ENCODE data around the gene SAAL1. TPM values are rescaled to one million over a fixed set of nuclear protein-coding genes. Genes with fewer than 3 reads are reported as not detected.

SAAL1 gene
- total and polyA plus RNA-seq, 2 donors (not counting 1 experiment from before 2014, with no cell fraction given), result 12.8 to 35.2 TPM

DNA sequence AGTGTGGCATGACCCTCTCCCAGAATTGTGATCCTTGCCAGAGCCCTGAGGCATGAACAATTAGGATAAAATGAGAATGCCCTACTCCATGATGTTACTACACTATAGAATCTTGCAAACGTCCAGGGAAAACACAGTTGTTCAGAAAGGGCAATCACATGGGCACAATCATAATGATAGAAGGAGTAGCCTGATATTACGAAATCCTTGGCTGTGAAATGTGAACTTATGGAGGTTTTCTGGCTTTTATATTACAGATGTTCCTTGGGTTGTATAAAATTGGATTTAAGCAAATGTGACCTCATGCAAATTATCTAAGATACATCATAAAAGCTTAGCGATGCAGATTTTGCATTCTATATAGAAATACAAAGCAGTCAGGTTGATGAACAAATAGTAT, 30.4 kb downstream of the SAAL1 start:
- intact Hi-C loops (cut with micrococcal nuclease), result no loop called here
- H3K4me1 ChIP-seq (ENCODE audit: control insufficient read depth in 2 of 2, insufficient read depth in 2 of 2, low read length in 2 of 2), result no peaks in the 10 kb centered on the region
- DNase-seq, result no peak
- Mint-ChIP-seq H3K4me1 (no peaks in the 10 kb centered on the region), H3K4me3 (no peak overlapping the region), H3K9me3 (ENCODE audit: insufficient read depth) (no peaks in the 10 kb centered on the region), H3K27ac (no peak overlapping the region), H3K27me3 (no peaks in the 10 kb centered on the region)
- H3K4me2 ChIP-seq (replicated peaks; ENCODE audit: low read depth, low read length, poor library complexity, severe bottlenecking), result no peak overlapping the region
- no peaks in the 10 kb centered on the region for H3K27me3 ChIP-seq (replicated peaks in 1 of 4; ENCODE audit: control extremely low read depth in 1 of 4, control insufficient read depth in 3 of 4, insufficient read depth in 4 of 4, low read length in 3 of 4)
- H3K4me3 ChIP-seq (ENCODE audit: control extremely low read depth in 1 of 5, extremely low read depth in 1 of 5, insufficient read depth in 1 of 5, low read depth in 2 of 5, low read length in 4 of 5), result no peak overlapping the region
- ChIA-PET CTCF (no interaction called here), POLR2A (no interaction called here)
- no peak for ATAC-seq (ENCODE audit: low read depth)
- WGBS (ENCODE audit: insufficient coverage), result no CpG with 5 or more reads among the region's 3 CpGs
- H3K36me3 ChIP-seq (replicated peaks in 1 of 2; ENCODE audit: control extremely low read depth in 1 of 2, control insufficient read depth in 1 of 2, extremely low read depth in 1 of 2, insufficient read depth in 2 of 2, low read length in 1 of 2), result peaks cover 0 to 12% of the 10 kb centered on the region in 2 experiments
- no peak for TF ChIP-seq EZH2 (IDR thresholded peaks at IDR 0.05; ENCODE audit: borderline replicate concordance, insufficient read depth, low read depth, low read length, poor library complexity, severe bottlenecking)
- TF ChIP-seq, protein P1, sequence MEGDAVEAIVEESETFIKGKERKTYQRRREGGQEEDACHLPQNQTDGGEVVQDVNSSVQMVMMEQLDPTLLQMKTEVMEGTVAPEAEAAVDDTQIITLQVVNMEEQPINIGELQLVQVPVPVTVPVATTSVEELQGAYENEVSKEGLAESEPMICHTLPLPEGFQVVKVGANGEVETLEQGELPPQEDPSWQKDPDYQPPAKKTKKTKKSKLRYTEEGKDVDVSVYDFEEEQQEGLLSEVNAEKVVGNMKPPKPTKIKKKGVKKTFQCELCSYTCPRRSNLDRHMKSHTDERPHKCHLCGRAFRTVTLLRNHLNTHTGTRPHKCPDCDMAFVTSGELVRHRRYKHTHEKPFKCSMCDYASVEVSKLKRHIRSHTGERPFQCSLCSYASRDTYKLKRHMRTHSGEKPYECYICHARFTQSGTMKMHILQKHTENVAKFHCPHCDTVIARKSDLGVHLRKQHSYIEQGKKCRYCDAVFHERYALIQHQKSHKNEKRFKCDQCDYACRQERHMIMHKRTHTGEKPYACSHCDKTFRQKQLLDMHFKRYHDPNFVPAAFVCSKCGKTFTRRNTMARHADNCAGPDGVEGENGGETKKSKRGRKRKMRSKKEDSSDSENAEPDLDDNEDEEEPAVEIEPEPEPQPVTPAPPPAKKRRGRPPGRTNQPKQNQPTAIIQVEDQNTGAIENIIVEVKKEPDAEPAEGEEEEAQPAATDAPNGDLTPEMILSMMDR (IDR thresholded peaks at IDR 0.05), result no peak
- no peak overlapping the region for H3K27ac ChIP-seq (ENCODE audit: low read length in 2 of 2)
- H3K9ac ChIP-seq (ENCODE audit: low read length), result no peak overlapping the region
- H4K20me1 ChIP-seq (ENCODE audit: control insufficient read depth, insufficient read depth, low read length, poor library complexity, severe bottlenecking), result no peaks in the 10 kb centered on the region
- no peaks in the 10 kb centered on the region for H3K79me2 ChIP-seq (ENCODE audit: control insufficient read depth, insufficient read depth, low read length)
- no peak overlapping the region for H2AFZ ChIP-seq (ENCODE audit: insufficient read depth, low read depth, low read length, poor library complexity, severe bottlenecking)
- no peaks in the 10 kb centered on the region for H3K9me3 ChIP-seq (ENCODE audit: control extremely low read depth in 1 of 3, control insufficient read depth in 2 of 3, insufficient read depth in 1 of 3, low read length in 2 of 3)

DNA sequence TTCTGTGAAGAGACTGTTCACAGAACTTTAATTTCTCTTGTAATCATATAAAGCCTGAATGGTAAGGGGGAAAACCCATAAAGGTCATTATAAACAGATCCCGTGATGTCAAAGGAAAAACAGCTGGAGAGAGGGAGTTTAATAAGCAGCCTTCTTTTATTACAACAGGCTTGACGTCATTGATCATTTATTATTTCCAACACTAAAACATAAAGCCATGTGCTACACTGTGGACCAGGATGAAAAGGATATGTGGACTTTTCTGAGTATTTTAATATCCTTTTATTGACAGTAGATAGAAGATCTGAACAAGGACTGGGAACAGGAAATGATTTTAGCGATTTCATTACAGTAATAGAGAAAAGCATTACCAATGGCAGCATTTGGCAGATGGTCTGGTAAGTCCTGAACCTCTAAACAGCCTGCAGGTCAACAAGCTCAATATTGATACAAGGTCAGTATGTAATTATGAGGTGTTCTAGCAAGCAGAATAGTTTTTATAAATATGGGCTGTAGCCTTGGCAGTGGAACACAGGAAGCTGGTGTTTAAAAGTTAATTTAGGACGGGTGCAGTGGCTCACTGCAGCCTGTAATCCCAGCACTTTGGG, 34.7 kb downstream of the SAAL1 start:
- Mint-ChIP-seq H3K27me3 (no peaks in the 10 kb centered on the region), H3K9me3 (ENCODE audit: insufficient read depth) (no peaks in the 10 kb centered on the region), H3K27ac (no peak overlapping the region), H3K4me3 (no peak overlapping the region), H3K4me1 (no peaks in the 10 kb centered on the region)
- ChIA-PET POLR2A (no interaction called here), CTCF (no interaction called here)
- no peaks in the 10 kb centered on the region for H3K79me2 ChIP-seq (ENCODE audit: control insufficient read depth, insufficient read depth, low read length)
- ATAC-seq (ENCODE audit: low read depth) (no peak), DNase-seq (no peak)
- no peak overlapping the region for H3K27ac ChIP-seq (ENCODE audit: low read length in 2 of 2)
- no peak overlapping the region for H3K4me2 ChIP-seq (replicated peaks; ENCODE audit: low read depth, low read length, poor library complexity, severe bottlenecking)
- no peak overlapping the region for H3K4me3 ChIP-seq (ENCODE audit: control extremely low read depth in 1 of 5, extremely low read depth in 1 of 5, insufficient read depth in 1 of 5, low read depth in 2 of 5, low read length in 4 of 5)
- H3K9ac ChIP-seq (ENCODE audit: low read length), result no peak overlapping the region
- TF ChIP-seq EZH2 (IDR thresholded peaks at IDR 0.05; ENCODE audit: borderline replicate concordance, insufficient read depth, low read depth, low read length, poor library complexity, severe bottlenecking), result no peak
- TF ChIP-seq, protein P1 (IDR thresholded peaks at IDR 0.05), result no peak
- no peaks in the 10 kb centered on the region for H3K27me3 ChIP-seq (replicated peaks in 1 of 4; ENCODE audit: control extremely low read depth in 1 of 4, control insufficient read depth in 3 of 4, insufficient read depth in 4 of 4, low read length in 3 of 4)
- H2AFZ ChIP-seq (ENCODE audit: insufficient read depth, low read depth, low read length, poor library complexity, severe bottlenecking), result no peak overlapping the region
- intact Hi-C loops (cut with micrococcal nuclease), result no loop called here
- 100% methylated on average over 1 of the region's 4 CpGs for WGBS (ENCODE audit: insufficient coverage)
- no peaks in the 10 kb centered on the region for H3K4me1 ChIP-seq (ENCODE audit: control insufficient read depth in 2 of 2, insufficient read depth in 2 of 2, low read length in 2 of 2)
- no peaks in the 10 kb centered on the region for H4K20me1 ChIP-seq (ENCODE audit: control insufficient read depth, insufficient read depth, low read length, poor library complexity, severe bottlenecking)
- H3K36me3 ChIP-seq (replicated peaks in 1 of 2; ENCODE audit: control extremely low read depth in 1 of 2, control insufficient read depth in 1 of 2, extremely low read depth in 1 of 2, insufficient read depth in 2 of 2, low read length in 1 of 2), result no peaks in the 10 kb centered on the region
- no peaks in the 10 kb centered on the region for H3K9me3 ChIP-seq (ENCODE audit: control extremely low read depth in 1 of 3, control insufficient read depth in 2 of 3, insufficient read depth in 1 of 3, low read length in 2 of 3)
